Measurements from ENCODE around the gene MYB.

MYB gene

GRCh38 chr6:135256866-135257265 lies 75.8 kb downstream of the MYB start:
- no peak for DNase-seq

GRCh38 chr6:135257631-135258405 lies 76.7 kb downstream of the MYB start:
- DNase-seq = no peak

GRCh38 chr6:135258970-135259369 lies 77.9 kb downstream of the MYB start:
- no peak for DNase-seq

DNA sequence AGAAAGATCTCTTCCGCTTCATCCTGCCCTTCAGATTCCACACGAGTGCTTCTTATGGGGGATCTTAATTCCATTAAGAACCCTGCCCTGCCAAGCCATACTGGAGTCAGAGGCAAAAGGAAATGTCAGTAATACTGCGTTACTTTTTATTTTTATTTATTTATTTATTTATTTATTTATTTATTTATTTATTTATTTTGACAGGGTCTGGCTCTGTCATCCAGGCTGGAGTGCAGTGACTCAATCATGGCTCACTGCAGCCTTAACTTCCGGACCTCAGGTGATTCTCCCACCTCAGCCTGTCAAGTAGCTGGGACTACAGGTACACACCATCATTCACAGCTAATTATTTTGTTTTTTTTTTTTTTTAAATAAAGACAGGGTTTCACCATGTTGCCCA lies 79.5 kb downstream of the MYB start:
- DNase-seq = no peak

- DNase-seq = no peak
Observed at GRCh38 chr6:135261872-135262725, 81.0 kb downstream of the MYB start.

- no peak for DNase-seq
Observed at GRCh38 chr6:135265278-135265677, 84.2 kb downstream of the MYB start.

DNA sequence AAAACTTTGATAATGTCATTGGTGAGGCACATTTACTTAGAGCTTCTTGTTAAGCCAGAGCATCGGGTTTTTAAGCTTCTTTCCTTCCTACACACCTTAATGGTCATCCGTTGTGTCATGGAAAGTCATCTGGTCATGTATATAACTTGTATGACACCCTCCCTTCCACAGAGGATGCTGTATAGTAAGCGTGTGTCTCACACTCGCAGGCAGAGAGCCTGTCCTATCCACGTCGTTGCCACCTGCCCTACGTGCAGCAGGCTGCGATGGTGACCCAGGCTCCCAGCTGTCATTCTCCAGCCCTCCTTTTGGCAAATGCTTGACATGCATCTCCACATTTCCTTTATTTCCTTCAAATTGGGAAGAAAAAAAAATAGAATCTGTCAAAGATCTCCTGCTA lies 85.6 kb downstream of the MYB start:
- no peak for DNase-seq

GRCh38 chr6:135267085-135267484 lies 86.0 kb downstream of the MYB start:
- DNase-seq = no peak

DNA sequence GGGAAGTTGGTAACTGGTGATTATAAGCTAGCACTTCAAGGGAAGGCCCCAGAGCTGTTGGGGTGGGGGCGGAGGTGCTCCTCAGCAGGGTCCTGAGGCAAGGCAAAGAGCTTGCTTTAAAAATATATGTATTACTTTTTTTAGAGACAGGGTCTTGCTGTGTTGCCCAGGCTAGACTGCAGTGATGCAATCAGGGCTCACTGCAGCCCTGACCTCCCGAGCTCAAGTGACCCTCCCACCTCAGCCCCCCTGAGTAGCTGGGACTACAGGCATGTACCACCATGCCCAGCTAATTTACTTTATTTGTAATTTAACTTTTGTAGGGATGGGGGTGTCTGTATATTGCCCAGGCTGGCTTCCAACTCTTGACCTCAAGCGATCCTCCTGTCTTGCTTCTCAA lies 87.2 kb downstream of the MYB start:
- DNase-seq = no peak

GRCh38 chr6:135268740-135269139 lies 87.6 kb downstream of the MYB start:
- DNase-seq = no peak
